IMR-90 (cell line): ENCODE data around the gene EPHX1. TPM values are rescaled to one million over a fixed set of nuclear protein-coding genes. Genes with fewer than 3 reads are reported as not detected.

Experiments used
- ATAC-seq: fragments of 200-7000 bp; cut with Tn5 transposase; 2 replicates; pipeline ENCODE4 v1.9.1; 2020; ENCODE audit warnings: low read depth, mild to moderate bottlenecking, moderate library complexity
- BruUV-seq: library from RNA; stranded (reverse); fragments of 400-500 nt; replicated peaks from 2 replicates; lab custom pipeline; 2021; lab: Mats Ljungman, UMichigan
- CTCF ChIA-PET: fragments of 300-600 bp; formaldehyde crosslinking; extraction: SDS; loops from one replicate; lab custom pipeline; 2021; ENCODE audit warnings: antibody characterized with exemption; lab: Yijun Ruan, JAX
- POLR2A ChIA-PET: fragments of 300-600 bp; sonication (Branson Sonifier 250); formaldehyde crosslinking; loops from one replicate; lab custom pipeline; 2022; ENCODE audit warnings: antibody characterized with exemption; ENCODE audit not compliant: unreplicated experiment; lab: Charles Lee
- DNase-seq: peaks from one replicate; pipeline ENCODE4 v3.0.0; 2013
- H2AFZ ChIP-seq: replicated peaks from 2 replicates; pipeline ENCODE3; 2013; ENCODE audit warnings: low read length, mild to moderate bottlenecking; ENCODE audit not compliant: poor library complexity
- H2AK5ac ChIP-seq: 2 replicates; pipeline ENCODE4 v1.6.1; 2013; ENCODE audit warnings: low read depth, low read length, inconsistent platforms
- H2AK9ac ChIP-seq: replicated peaks from 2 replicates; pipeline ENCODE3; 2013; ENCODE audit warnings: mild to moderate bottlenecking, low read depth, low read length, moderate library complexity; ENCODE audit not compliant: poor library complexity
- H2BK120ac ChIP-seq: 2 replicates; pipeline ENCODE4 v1.6.1; 2013; ENCODE audit warnings: low read depth, low read length, inconsistent platforms
- H2BK15ac ChIP-seq: 3 replicates; pipeline ENCODE4 v1.6.1; 2013; ENCODE audit warnings: low read depth, low read length, inconsistent platforms
- H2BK20ac ChIP-seq: 2 replicates; pipeline ENCODE4 v1.6.1; 2013; ENCODE audit warnings: low read depth, mild to moderate bottlenecking, inconsistent platforms, low read length, moderate library complexity
- H2BK5ac ChIP-seq: 2 replicates; pipeline ENCODE4 v1.6.1; 2013; ENCODE audit warnings: mild to moderate bottlenecking, low read depth, low read length, inconsistent platforms; ENCODE audit not compliant: poor library complexity, severe bottlenecking
- H3K14ac ChIP-seq: replicated peaks from 2 replicates; pipeline ENCODE4 v1.6.1; 2013; ENCODE audit warnings: low read depth, low read length, inconsistent platforms
- H3K18ac ChIP-seq: 2 replicates; pipeline ENCODE4 v1.6.1; 2013; ENCODE audit warnings: low read depth, low read length, control low read depth
- H3K23ac ChIP-seq: 2 replicates; pipeline ENCODE4 v1.6.1; 2013; ENCODE audit warnings: low read depth, low read length, inconsistent platforms
- H3K27ac ChIP-seq: 2 replicates; pipeline ENCODE4 v1.5.1; 2013; ENCODE audit warnings: mild to moderate bottlenecking, control low read depth, low read length; ENCODE audit not compliant: insufficient read depth
- H3K27me3 ChIP-seq: 2 replicates; pipeline ENCODE4 v1.6.1; 2013; ENCODE audit warnings: low read length; ENCODE audit not compliant: control insufficient read depth, insufficient read depth
- H3K36me3 ChIP-seq: 2 replicates; pipeline ENCODE4 v1.6.1; 2013; ENCODE audit warnings: low read length, mixed read lengths; ENCODE audit not compliant: control insufficient read depth, insufficient read depth
- H3K4ac ChIP-seq: 2 replicates; pipeline ENCODE4 v1.6.1; 2013; ENCODE audit warnings: low read depth, low read length, inconsistent platforms
- H3K4me1 ChIP-seq: 2 replicates; pipeline ENCODE4 v1.6.1; 2013; ENCODE audit warnings: low read length, mixed read lengths; ENCODE audit not compliant: control insufficient read depth, insufficient read depth
- H3K4me2 ChIP-seq: 2 replicates; pipeline ENCODE4 v1.6.1; 2013; ENCODE audit warnings: low read depth, mild to moderate bottlenecking, control low read depth, low read length, moderate library complexity
- H3K4me3 ChIP-seq: 2 replicates; pipeline ENCODE4 v1.5.1; 2013; ENCODE audit warnings: low read depth, mild to moderate bottlenecking, control low read depth, low read length, moderate library complexity; ENCODE audit not compliant: insufficient read depth
- H3K56ac ChIP-seq: 2 replicates; pipeline ENCODE4 v1.6.1; 2013; ENCODE audit warnings: low read length, inconsistent platforms; ENCODE audit not compliant: insufficient read depth; ENCODE audit errors: extremely low read depth
- H3K79me1 ChIP-seq, 2 experiments: 2 replicates each; pipeline ENCODE4 v1.6.1; 2013; ENCODE audit warnings: low read length in 2 of 2, inconsistent platforms in 1 of 2, low read depth in 1 of 2
- H3K9ac ChIP-seq: 2 replicates; pipeline ENCODE4 v1.6.1; 2013; ENCODE audit warnings: low read depth, low read length, control low read depth
- H3K9me1 ChIP-seq: 2 replicates; pipeline ENCODE4 v1.6.1; 2013; ENCODE audit warnings: low read length, inconsistent platforms; ENCODE audit not compliant: insufficient read depth
- H3K9me3 ChIP-seq: 2 replicates; pipeline ENCODE4 v1.6.1; 2013; ENCODE audit warnings: low read length; ENCODE audit not compliant: control insufficient read depth, insufficient read depth
- H4K20me1 ChIP-seq: 2 replicates; pipeline ENCODE4 v1.6.1; 2013; ENCODE audit warnings: low read length, inconsistent platforms; ENCODE audit not compliant: insufficient read depth
- H4K5ac ChIP-seq: 2 replicates; pipeline ENCODE4 v1.6.1; 2013; ENCODE audit warnings: mild to moderate bottlenecking, low read depth, low read length, control low read depth
- H4K8ac ChIP-seq, 2 experiments: 2 replicates each; pipeline ENCODE4 v1.6.1; 2013; ENCODE audit warnings: low read depth in 2 of 2, low read length in 2 of 2, control low read depth in 1 of 2, inconsistent platforms in 1 of 2
- H4K91ac ChIP-seq: 2 replicates; pipeline ENCODE4 v1.6.1; 2013; ENCODE audit warnings: low read depth, low read length, inconsistent platforms; ENCODE audit not compliant: insufficient read depth
- BHLHE40 ChIP-seq: fragments of 150-350 bp; IDR thresholded peaks from 2 replicates; pipeline ENCODE4 v1.6.1; 2016; ENCODE audit warnings: mild to moderate bottlenecking, low read depth, low read length
- CEBPB ChIP-seq: IDR thresholded peaks from 2 replicates; pipeline ENCODE4 v1.6.1; 2012; ENCODE audit warnings: low read depth, low read length, improper control_type of control experiment
- CHD1 ChIP-seq: IDR thresholded peaks from 2 replicates; pipeline ENCODE4 v1.6.1; 2012; ENCODE audit warnings: low read depth, low read length, improper control_type of control experiment
- FOS ChIP-seq: fragments of 150-350 bp; IDR thresholded peaks from 2 replicates; pipeline ENCODE4 v1.6.1; 2016; ENCODE audit warnings: low read depth, low read length
- MAFK ChIP-seq: IDR thresholded peaks from 2 replicates; pipeline ENCODE4 v1.6.1; 2012; ENCODE audit warnings: low read depth, low read length, improper control_type of control experiment
- MAZ ChIP-seq: IDR thresholded peaks from 2 replicates; pipeline ENCODE4 v1.6.1; 2012; ENCODE audit warnings: low read depth, mild to moderate bottlenecking, low read length, improper control_type of control experiment, moderate library complexity, borderline replicate concordance
- MXI1 ChIP-seq: IDR thresholded peaks from 2 replicates; pipeline ENCODE4 v1.6.1; 2012; ENCODE audit warnings: low read depth, mild to moderate bottlenecking, low read length, moderate library complexity, borderline replicate concordance
- POLR2A ChIP-seq: IDR thresholded peaks from 2 replicates; pipeline ENCODE4 v1.6.1; 2012; ENCODE audit warnings: mild to moderate bottlenecking, low read depth, low read length
- RAD21 ChIP-seq: IDR thresholded peaks from 2 replicates; pipeline ENCODE4 v1.6.1; 2012; ENCODE audit warnings: low read length, improper control_type of control experiment
- RCOR1 ChIP-seq: IDR thresholded peaks from 2 replicates; pipeline ENCODE4 v1.6.1; 2012; ENCODE audit warnings: mild to moderate bottlenecking, low read length, improper control_type of control experiment; ENCODE audit not compliant: insufficient replicate concordance
- RFX5 ChIP-seq: IDR thresholded peaks from 2 replicates; pipeline ENCODE4 v1.8.0; 2012; ENCODE audit warnings: low read depth, mild to moderate bottlenecking, low read length, moderate library complexity
- SMC3 ChIP-seq: fragments of 150-350 bp; IDR thresholded peaks from 2 replicates; pipeline ENCODE4 v1.6.1; 2016; ENCODE audit warnings: low read depth, mild to moderate bottlenecking, antibody characterized with exemption, low read length, moderate library complexity
- WGBS, 2 experiments: methylation state at CpG; one replicate each; pipeline versions ENCODE4 v1.1.5 to v1.1.7; 2013; ENCODE audit warnings: missing lambda C conversion rate in 2 of 2; ENCODE audit not compliant: insufficient read length in 1 of 2; ENCODE audit errors: extremely low coverage in 2 of 2; 5-methylcytosine and 5-hydroxymethylcytosine counted together
- dilution Hi-C: fragments of 300-500 bp; cut with HindIII; formaldehyde crosslinking; loops from one replicate; pipeline ENCODE4 v1.14.3; 2018; ENCODE audit warnings: low sequenced_read_pairs; ENCODE audit not compliant: unreplicated experiment
- in situ Hi-C: fragments of 300-500 bp; cut with MboI; formaldehyde crosslinking; loops from 3 replicates; pipeline ENCODE4 v1.14.3; 2019; ENCODE audit warnings: low sequenced_read_pairs, inconsistent platforms, mixed read lengths
- intact Hi-C: fragments of 100-400 bp; cut with micrococcal nuclease; formaldehyde crosslinking; loops from 2 replicates; pipeline ENCODE4 v1.10.0; 2022
- polyA plus RNA-seq, 3 experiments: library from polyadenylated mRNA; depleted of rRNA; stranded (reverse); fragments of >200 nt; gene quantifications; 2 replicates each; pipeline ENCODE4 v1.2.3, GENCODE V29; 2012; ENCODE audit warnings: low replicate concordance in 1 of 3
- total RNA-seq: library from RNA; depleted of rRNA; stranded (reverse); fragments of >200 nt; gene quantifications from 2 replicates; pipeline ENCODE4 v1.2.3, GENCODE V29; 2012
- TF ChIP-seq, protein P1 (sequence below): fragments of 150-350 bp; IDR thresholded peaks from 2 replicates; pipeline ENCODE4 v1.6.1; 2016; ENCODE audit warnings: low read depth, mild to moderate bottlenecking, low read length, moderate library complexity, borderline replicate concordance
- TF ChIP-seq, protein P2 (sequence below): fragments of 150-350 bp; IDR thresholded peaks from 2 replicates; pipeline ENCODE4 v1.6.1; 2017; ENCODE audit warnings: mild to moderate bottlenecking, antibody characterized with exemption, low read length, low read depth
- TF ChIP-seq, protein P3 (sequence below): conservative IDR thresholded peaks from 2 replicates; pipeline ENCODE4 v1.5.1; 2012; ENCODE audit warnings: mild to moderate bottlenecking, low read depth, low read length, improper control_type of control experiment

EPHX1 gene
- total and polyA plus RNA-seq, 2 of the 4 experiments (the other 2 are of a cell fraction) = 20.3 to 46.3 TPM

DNA sequence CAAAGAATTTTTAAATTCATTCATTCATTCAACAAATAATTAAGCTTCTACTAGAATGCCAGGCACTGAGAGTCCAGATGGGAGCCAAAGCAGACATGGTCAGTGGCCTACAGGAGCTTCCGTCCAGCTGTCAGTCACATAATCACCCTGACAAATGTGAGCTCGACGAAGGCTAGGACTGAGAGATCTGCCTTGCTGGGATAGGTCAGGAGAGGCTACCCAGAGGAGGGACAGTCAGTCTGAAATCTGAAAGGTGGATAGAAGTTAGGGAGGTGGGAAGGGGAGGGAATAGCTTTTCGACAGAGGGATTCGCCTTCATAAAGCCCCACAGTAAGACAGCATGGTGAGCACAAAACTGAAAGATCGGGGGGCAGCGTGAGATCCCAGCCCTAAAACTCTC lies 8.3 kb downstream of the EPHX1 start:
- WGBS, 2 experiments = no CpG with 5 or more reads among the region's 7 CpGs
- peak overlapping the region; percentile 55 for H3K18ac ChIP-seq
- no peak for DNase-seq
- peaks cover 25% of the 10 kb centered on the region for H3K4me1 ChIP-seq
- peak overlapping the region; percentile 19 for H2BK5ac ChIP-seq
- H4K5ac ChIP-seq = peak overlapping the region; percentile 69
- ChIA-PET POLR2A (no interaction called here), CTCF (interaction anchor here (0.6 to 0.9 kb wide), 2 partner anchors 8 to 337 kb away, joined by 3 to 5 read pairs; partner anchors contain the start of gene EPHX1)
- H3K4me3 ChIP-seq = no peak overlapping the region
- H2BK20ac ChIP-seq = peak overlapping the region; percentile 89
- intact Hi-C loops = no loop called here
- H3K9me1 ChIP-seq = peaks cover 16% of the 10 kb centered on the region
- in situ Hi-C loops = no loop called here
- no peaks in the 10 kb centered on the region for H3K27me3 ChIP-seq
- peak overlapping the region; percentile 29 for H3K23ac ChIP-seq
- H3K9ac ChIP-seq = no peak overlapping the region
- peak overlapping the region; percentile 7; the same call in 1 of the 2 replicates for H3K27ac ChIP-seq
- no TSS peak for BruUV-seq
- no peaks in the 10 kb centered on the region; the same call in 1 of the 2 replicates for H3K36me3 ChIP-seq
- no peak for ATAC-seq
- H3K14ac ChIP-seq = peak overlapping the region; percentile 67
- H3K9me3 ChIP-seq = no peaks in the 10 kb centered on the region
- peak overlapping the region; percentile 87; the same call in 2 of the 3 replicates for H2BK15ac ChIP-seq
- peak overlapping the region; percentile 90 for H3K4ac ChIP-seq
- no peak overlapping the region for H3K4me2 ChIP-seq
- no peaks in the 10 kb centered on the region for H4K20me1 ChIP-seq
- no peak overlapping the region for H3K56ac ChIP-seq
- peaks cover 12 to 31% of the 10 kb centered on the region in 2 experiments; a peak in 3 of 4 replicates for H3K79me1 ChIP-seq
- peak overlapping the region; percentile 94 for H2AK5ac ChIP-seq
- TF ChIP-seq, protein P1, sequence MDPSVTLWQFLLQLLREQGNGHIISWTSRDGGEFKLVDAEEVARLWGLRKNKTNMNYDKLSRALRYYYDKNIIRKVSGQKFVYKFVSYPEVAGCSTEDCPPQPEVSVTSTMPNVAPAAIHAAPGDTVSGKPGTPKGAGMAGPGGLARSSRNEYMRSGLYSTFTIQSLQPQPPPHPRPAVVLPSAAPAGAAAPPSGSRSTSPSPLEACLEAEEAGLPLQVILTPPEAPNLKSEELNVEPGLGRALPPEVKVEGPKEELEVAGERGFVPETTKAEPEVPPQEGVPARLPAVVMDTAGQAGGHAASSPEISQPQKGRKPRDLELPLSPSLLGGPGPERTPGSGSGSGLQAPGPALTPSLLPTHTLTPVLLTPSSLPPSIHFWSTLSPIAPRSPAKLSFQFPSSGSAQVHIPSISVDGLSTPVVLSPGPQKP = no peak
- TF ChIP-seq FOS = no peak
- TF ChIP-seq, protein P2, sequence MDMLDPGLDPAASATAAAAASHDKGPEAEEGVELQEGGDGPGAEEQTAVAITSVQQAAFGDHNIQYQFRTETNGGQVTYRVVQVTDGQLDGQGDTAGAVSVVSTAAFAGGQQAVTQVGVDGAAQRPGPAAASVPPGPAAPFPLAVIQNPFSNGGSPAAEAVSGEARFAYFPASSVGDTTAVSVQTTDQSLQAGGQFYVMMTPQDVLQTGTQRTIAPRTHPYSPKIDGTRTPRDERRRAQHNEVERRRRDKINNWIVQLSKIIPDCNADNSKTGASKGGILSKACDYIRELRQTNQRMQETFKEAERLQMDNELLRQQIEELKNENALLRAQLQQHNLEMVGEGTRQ = no peak
- TF ChIP-seq RFX5 = no peak
- no peak for TF ChIP-seq RAD21
- no peak for TF ChIP-seq SMC3
- no peak for TF ChIP-seq MXI1
- TF ChIP-seq BHLHE40 = no peak
- TF ChIP-seq, protein P3, sequence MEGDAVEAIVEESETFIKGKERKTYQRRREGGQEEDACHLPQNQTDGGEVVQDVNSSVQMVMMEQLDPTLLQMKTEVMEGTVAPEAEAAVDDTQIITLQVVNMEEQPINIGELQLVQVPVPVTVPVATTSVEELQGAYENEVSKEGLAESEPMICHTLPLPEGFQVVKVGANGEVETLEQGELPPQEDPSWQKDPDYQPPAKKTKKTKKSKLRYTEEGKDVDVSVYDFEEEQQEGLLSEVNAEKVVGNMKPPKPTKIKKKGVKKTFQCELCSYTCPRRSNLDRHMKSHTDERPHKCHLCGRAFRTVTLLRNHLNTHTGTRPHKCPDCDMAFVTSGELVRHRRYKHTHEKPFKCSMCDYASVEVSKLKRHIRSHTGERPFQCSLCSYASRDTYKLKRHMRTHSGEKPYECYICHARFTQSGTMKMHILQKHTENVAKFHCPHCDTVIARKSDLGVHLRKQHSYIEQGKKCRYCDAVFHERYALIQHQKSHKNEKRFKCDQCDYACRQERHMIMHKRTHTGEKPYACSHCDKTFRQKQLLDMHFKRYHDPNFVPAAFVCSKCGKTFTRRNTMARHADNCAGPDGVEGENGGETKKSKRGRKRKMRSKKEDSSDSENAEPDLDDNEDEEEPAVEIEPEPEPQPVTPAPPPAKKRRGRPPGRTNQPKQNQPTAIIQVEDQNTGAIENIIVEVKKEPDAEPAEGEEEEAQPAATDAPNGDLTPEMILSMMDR = no peak
- TF ChIP-seq RCOR1 = no peak
- TF ChIP-seq CHD1 = no peak
- no peak for TF ChIP-seq CEBPB
- TF ChIP-seq MAZ = no peak
- TF ChIP-seq POLR2A = no peak
- no peak for TF ChIP-seq MAFK
- no peak overlapping the region for H2AFZ ChIP-seq
- H2BK120ac ChIP-seq = peak overlapping the region; percentile 94
- dilution Hi-C loops = no loop called here
- H2AK9ac ChIP-seq = peak overlapping the region; percentile 37
- peak overlapping the region; percentile 81 for H4K91ac ChIP-seq
- peak overlapping the region; percentile 80 to 90; a peak in 3 of 4 replicates for H4K8ac ChIP-seq
